ENCODE measurements around the gene GAK. TPM values are rescaled to one million over a fixed set of nuclear protein-coding genes. Genes with fewer than 3 reads are reported as not detected.

GAK gene
- total and polyA plus RNA-seq, 2 donors from 2014 or later: 92.0 to 124 TPM

GRCh38 chr4:825971-826330 lies 106.2 kb downstream of the GAK start, which contains the start of gene CPLX1:
CPLX1 (minus strand) TSS chr4:826129; CDS start chr4:824522, 1,607 bp downstream.
- no peak within 1 kb of the TSS for H3K4me3 ChIP-seq (ENCODE audit: low read length in 3 of 3)
- no peak for TF ChIP-seq CTCF (IDR thresholded peaks at IDR 0.05; ENCODE audit: borderline replicate concordance, extremely low read depth, insufficient read depth)
- H3K4me1 ChIP-seq (ENCODE audit: control insufficient read depth in 2 of 3, insufficient read depth in 2 of 3, low read depth in 1 of 3, low read length in 3 of 3): no peaks in the 10 kb centered on the region
- DNase-seq: peak in 4 of 5 donors; percentile 37 to 69 (median 64)
- FAIRE-seq: no peak
- H3K36me3 ChIP-seq (ENCODE audit: control insufficient read depth in 2 of 3, insufficient read depth in 3 of 3, low read length in 3 of 3): no peaks in the 10 kb centered on the region
- H3K27me3 ChIP-seq (ENCODE audit: control insufficient read depth, insufficient read depth, low read length): peaks cover 11% of the 10 kb centered on the region
- no peak within 1 kb of the TSS for H3K9ac ChIP-seq (ENCODE audit: low read length in 3 of 3)
- H3K27ac ChIP-seq (ENCODE audit: low read depth in 2 of 2, low read length in 2 of 2): no peak within 1 kb of the TSS
- intact Hi-C loops (cut with DNase I): no loop called here
- no peaks in the 10 kb centered on the region for H3K9me3 ChIP-seq (ENCODE audit: control insufficient read depth in 2 of 3, insufficient read depth in 1 of 3, low read length in 3 of 3)

GRCh38 chr4:825063-825970 lies 106.8 kb downstream of the GAK start:
- Histone ChIP-seq H3K9me3 (ENCODE audit: control insufficient read depth in 2 of 3, insufficient read depth in 1 of 3, low read length in 3 of 3) (no peaks in the 10 kb centered on the region), H3K9ac (ENCODE audit: low read length in 3 of 3) (no peak overlapping the region), H3K4me1 (ENCODE audit: control insufficient read depth in 2 of 3, insufficient read depth in 2 of 3, low read depth in 1 of 3, low read length in 3 of 3) (no peaks in the 10 kb centered on the region), H3K4me3 (ENCODE audit: low read length in 3 of 3) (no peak overlapping the region), H3K27me3 (ENCODE audit: control insufficient read depth, insufficient read depth, low read length) (peaks cover 11% of the 10 kb centered on the region), H3K27ac (ENCODE audit: low read depth in 2 of 2, low read length in 2 of 2) (no peak overlapping the region), H3K36me3 (ENCODE audit: control insufficient read depth in 2 of 3, insufficient read depth in 3 of 3, low read length in 3 of 3) (no peaks in the 10 kb centered on the region)
- peak; percentile 59 to 75 (median 61) for DNase-seq
- TF ChIP-seq CTCF (IDR thresholded peaks at IDR 0.05; ENCODE audit: borderline replicate concordance, extremely low read depth, insufficient read depth): no peak
- no peak for FAIRE-seq
- intact Hi-C loops (cut with DNase I): no loop called here

- TF ChIP-seq CTCF (IDR thresholded peaks at IDR 0.05; ENCODE audit: borderline replicate concordance, extremely low read depth, insufficient read depth): no peak
- peak in 1 of 5 donors; percentile 39 for DNase-seq
- no peaks in the 10 kb centered on the region for H3K4me1 ChIP-seq (ENCODE audit: control insufficient read depth in 2 of 3, insufficient read depth in 2 of 3, low read depth in 1 of 3, low read length in 3 of 3)
- peaks cover 11% of the 10 kb centered on the region for H3K27me3 ChIP-seq (ENCODE audit: control insufficient read depth, insufficient read depth, low read length)
- intact Hi-C loops (cut with DNase I): no loop called here
- H3K9ac ChIP-seq (ENCODE audit: low read length in 3 of 3): no peak overlapping the region
- H3K36me3 ChIP-seq (ENCODE audit: control insufficient read depth in 2 of 3, insufficient read depth in 3 of 3, low read length in 3 of 3): no peaks in the 10 kb centered on the region
- FAIRE-seq: no peak
- no peaks in the 10 kb centered on the region for H3K9me3 ChIP-seq (ENCODE audit: control insufficient read depth in 2 of 3, insufficient read depth in 1 of 3, low read length in 3 of 3)
- no peak overlapping the region for H3K4me3 ChIP-seq (ENCODE audit: low read length in 3 of 3)
- H3K27ac ChIP-seq (ENCODE audit: low read depth in 2 of 2, low read length in 2 of 2): no peak overlapping the region
Observed at GRCh38 chr4:824461-825062, 107.6 kb downstream of the GAK start.
